ENCODE results near the gene ZNF282. TPM values are rescaled to one million over a fixed set of nuclear protein-coding genes. Genes with fewer than 3 reads are reported as not detected.
A peak's percentile ranks its signal among the peaks of the same experiment; 100 is the strongest.

Gene ZNF282
- total and polyA plus RNA-seq, 2 donors from 2014 or later, result 9.3 to 24.5 TPM

DNA sequence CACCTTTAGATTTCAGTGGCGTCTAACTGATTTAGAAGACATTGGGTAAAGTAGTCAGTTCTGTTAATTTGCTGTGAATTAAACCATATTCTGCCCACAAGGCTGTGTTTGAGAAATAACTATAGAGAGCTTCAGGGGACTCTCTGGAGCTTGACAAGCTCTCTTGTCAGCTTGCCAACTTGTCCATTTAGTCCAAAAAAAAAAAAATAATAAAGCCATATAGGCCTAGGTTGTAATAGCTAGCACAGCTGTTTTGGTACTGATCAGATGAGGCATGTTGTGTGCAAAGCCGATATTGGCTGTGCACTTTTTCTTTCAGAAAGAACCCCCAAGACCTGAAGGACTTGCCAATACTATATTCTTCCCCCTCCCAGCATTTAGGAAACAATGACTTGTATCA is 20.2 kb upstream of the ZNF282 start:
- DNase-seq (peak in 1 of 5 donors; percentile 9), FAIRE-seq (no peak)
- Histone ChIP-seq H3K36me3 (ENCODE audit: control insufficient read depth in 2 of 3, insufficient read depth in 3 of 3, low read length in 3 of 3) (peaks cover 3 to 31% (median 22%) of the 10 kb centered on the region in 3 donors), H3K4me3 (ENCODE audit: low read length in 3 of 3) (no peak overlapping the region), H3K27ac (ENCODE audit: low read depth in 2 of 2, low read length in 2 of 2) (no peak overlapping the region), H3K9ac (ENCODE audit: low read length in 3 of 3) (no peak overlapping the region), H3K27me3 (ENCODE audit: control insufficient read depth, insufficient read depth, low read length) (no peaks in the 10 kb centered on the region), H3K4me1 (ENCODE audit: control insufficient read depth in 2 of 3, insufficient read depth in 2 of 3, low read depth in 1 of 3, low read length in 3 of 3) (no peaks in the 10 kb centered on the region), H3K9me3 (ENCODE audit: control insufficient read depth in 2 of 3, insufficient read depth in 1 of 3, low read length in 3 of 3) (no peaks in the 10 kb centered on the region)
- intact Hi-C loops (cut with DNase I), result no loop called here
- TF ChIP-seq, protein P1, sequence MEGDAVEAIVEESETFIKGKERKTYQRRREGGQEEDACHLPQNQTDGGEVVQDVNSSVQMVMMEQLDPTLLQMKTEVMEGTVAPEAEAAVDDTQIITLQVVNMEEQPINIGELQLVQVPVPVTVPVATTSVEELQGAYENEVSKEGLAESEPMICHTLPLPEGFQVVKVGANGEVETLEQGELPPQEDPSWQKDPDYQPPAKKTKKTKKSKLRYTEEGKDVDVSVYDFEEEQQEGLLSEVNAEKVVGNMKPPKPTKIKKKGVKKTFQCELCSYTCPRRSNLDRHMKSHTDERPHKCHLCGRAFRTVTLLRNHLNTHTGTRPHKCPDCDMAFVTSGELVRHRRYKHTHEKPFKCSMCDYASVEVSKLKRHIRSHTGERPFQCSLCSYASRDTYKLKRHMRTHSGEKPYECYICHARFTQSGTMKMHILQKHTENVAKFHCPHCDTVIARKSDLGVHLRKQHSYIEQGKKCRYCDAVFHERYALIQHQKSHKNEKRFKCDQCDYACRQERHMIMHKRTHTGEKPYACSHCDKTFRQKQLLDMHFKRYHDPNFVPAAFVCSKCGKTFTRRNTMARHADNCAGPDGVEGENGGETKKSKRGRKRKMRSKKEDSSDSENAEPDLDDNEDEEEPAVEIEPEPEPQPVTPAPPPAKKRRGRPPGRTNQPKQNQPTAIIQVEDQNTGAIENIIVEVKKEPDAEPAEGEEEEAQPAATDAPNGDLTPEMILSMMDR (IDR thresholded peaks at IDR 0.05; ENCODE audit: borderline replicate concordance, extremely low read depth, insufficient read depth), result no peak

DNA sequence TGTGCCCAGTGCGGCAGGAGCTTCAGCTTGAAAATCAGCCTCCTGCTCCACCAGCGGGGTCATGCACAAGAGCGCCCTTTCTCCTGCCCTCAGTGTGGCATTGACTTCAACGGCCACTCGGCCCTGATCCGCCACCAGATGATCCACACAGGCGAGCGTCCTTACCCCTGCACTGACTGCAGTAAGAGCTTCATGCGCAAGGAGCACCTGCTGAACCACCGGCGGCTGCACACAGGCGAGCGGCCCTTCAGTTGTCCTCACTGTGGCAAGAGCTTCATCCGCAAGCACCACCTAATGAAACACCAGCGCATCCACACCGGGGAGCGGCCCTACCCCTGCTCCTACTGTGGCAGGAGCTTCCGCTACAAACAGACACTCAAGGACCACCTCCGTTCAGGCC is 16.1 kb upstream of the ZNF282 start:
- FAIRE-seq (no peak), DNase-seq (no peak)
- intact Hi-C loops (cut with DNase I), result no loop called here
- H3K27ac ChIP-seq (ENCODE audit: low read depth in 2 of 2, low read length in 2 of 2), result no peak overlapping the region
- peaks cover 0 to 2% (median 0%) of the 10 kb centered on the region in 3 donors for H3K4me1 ChIP-seq (ENCODE audit: control insufficient read depth in 2 of 3, insufficient read depth in 2 of 3, low read depth in 1 of 3, low read length in 3 of 3)
- TF ChIP-seq, protein P1 (IDR thresholded peaks at IDR 0.05; ENCODE audit: borderline replicate concordance, extremely low read depth, insufficient read depth), result no peak
- no peak overlapping the region for H3K4me3 ChIP-seq (ENCODE audit: low read length in 3 of 3)
- no peak overlapping the region for H3K9ac ChIP-seq (ENCODE audit: low read length in 3 of 3)
- H3K27me3 ChIP-seq (ENCODE audit: control insufficient read depth, insufficient read depth, low read length), result no peaks in the 10 kb centered on the region
- peaks cover 3 to 31% (median 18%) of the 10 kb centered on the region in 3 donors for H3K36me3 ChIP-seq (ENCODE audit: control insufficient read depth in 2 of 3, insufficient read depth in 3 of 3, low read length in 3 of 3)
- no peaks in the 10 kb centered on the region for H3K9me3 ChIP-seq (ENCODE audit: control insufficient read depth in 2 of 3, insufficient read depth in 1 of 3, low read length in 3 of 3)

GRCh38 chr7:149180722-149181449 is 14.5 kb upstream of the ZNF282 start:
- H3K9ac ChIP-seq (ENCODE audit: low read length in 3 of 3), result no peak overlapping the region
- H3K27ac ChIP-seq (ENCODE audit: low read depth in 2 of 2, low read length in 2 of 2), result no peak overlapping the region
- DNase-seq (peak in 1 of 5 donors; percentile 35), FAIRE-seq (no peak)
- no peak overlapping the region for H3K4me3 ChIP-seq (ENCODE audit: low read length in 3 of 3)
- peaks cover 3 to 31% (median 18%) of the 10 kb centered on the region in 3 donors for H3K36me3 ChIP-seq (ENCODE audit: control insufficient read depth in 2 of 3, insufficient read depth in 3 of 3, low read length in 3 of 3)
- H3K9me3 ChIP-seq (ENCODE audit: control insufficient read depth in 2 of 3, insufficient read depth in 1 of 3, low read length in 3 of 3), result no peaks in the 10 kb centered on the region
- TF ChIP-seq, protein P1 (IDR thresholded peaks at IDR 0.05; ENCODE audit: borderline replicate concordance, extremely low read depth, insufficient read depth), result no peak
- H3K27me3 ChIP-seq (ENCODE audit: control insufficient read depth, insufficient read depth, low read length), result no peaks in the 10 kb centered on the region
- H3K4me1 ChIP-seq (ENCODE audit: control insufficient read depth in 2 of 3, insufficient read depth in 2 of 3, low read depth in 1 of 3, low read length in 3 of 3), result peaks cover 0 to 2% (median 0%) of the 10 kb centered on the region in 3 donors
- intact Hi-C loops (cut with DNase I), result no loop called here
